Dedifferentiated amniotic fluid mesenchymal stem cell (primary cell): ENCODE data around the gene SLC38A8.

Experiments used
- DNase-seq: peaks from one replicate; pipeline ENCODE4 v3.0.0-alpha.2; 2016; ENCODE audit errors: extremely low spot score

SLC38A8 gene

DNA sequence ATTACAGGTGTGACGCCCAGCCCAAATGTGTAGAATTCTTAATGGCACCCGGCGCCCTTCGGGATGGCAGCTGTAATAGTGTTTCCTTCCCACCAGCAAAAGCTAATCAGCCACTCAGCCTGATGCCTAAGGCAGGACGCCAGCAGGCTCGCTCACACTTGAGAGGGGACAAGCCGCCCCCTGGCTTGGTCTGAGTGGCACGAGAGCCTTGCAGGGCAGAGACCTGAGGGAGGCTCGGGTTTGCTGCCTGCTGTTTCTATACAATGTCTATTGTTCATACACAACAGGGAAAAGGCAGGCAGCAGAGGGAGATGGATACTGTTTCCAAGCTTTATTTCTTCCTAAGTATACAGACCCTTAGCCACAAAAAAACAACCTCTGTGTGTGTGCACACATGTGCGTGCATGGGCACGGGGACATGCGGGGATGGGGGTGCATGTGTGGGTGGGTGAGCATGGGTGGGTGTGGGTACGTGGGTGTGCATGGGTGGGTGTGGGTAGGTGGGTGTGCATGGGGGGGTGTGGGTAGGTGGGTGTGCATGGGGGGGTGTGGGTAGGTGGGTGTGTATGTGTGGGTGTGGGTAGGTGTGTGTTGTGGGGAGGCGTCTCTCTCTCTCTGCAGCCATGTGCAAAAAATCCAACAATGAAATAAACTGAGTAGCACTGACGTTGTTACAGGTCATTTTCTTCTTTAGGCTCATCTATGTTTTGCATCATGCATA is 10.0 kb downstream of the SLC38A8 start:
- DNase-seq: no peak

- DNase-seq: no peak
These were observed 11.0 kb downstream of the SLC38A8 start for GRCh38 chr16:84031556-84031955.

- no peak for DNase-seq
These were observed 13.1 kb downstream of the SLC38A8 start for GRCh38 chr16:84029297-84030047.

GRCh38 chr16:84027625-84028024 is 15.0 kb downstream of the SLC38A8 start:
- no peak for DNase-seq

DNA sequence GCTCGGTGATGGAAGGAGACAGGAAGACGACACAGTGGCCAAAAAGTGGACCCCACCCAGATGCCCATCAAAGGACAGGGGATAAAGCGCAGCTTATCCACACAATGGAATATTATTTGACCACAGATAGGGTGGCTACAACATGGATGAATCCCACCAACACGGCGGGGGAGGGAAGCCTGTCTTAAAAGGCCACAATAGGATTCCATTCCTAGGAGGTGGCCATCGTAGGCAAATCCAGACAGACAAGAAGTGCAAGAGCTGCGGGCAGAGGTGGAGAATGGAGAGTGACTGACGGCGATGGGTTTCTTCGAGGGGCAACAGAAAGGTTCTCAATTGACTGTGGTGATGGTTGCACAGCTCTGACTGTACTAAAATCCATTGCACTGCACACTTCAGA is 16.0 kb downstream of the SLC38A8 start:
- no peak for DNase-seq

GRCh38 chr16:84024854-84025253 is 17.7 kb downstream of the SLC38A8 start:
- peak; percentile 58 for DNase-seq

GRCh38 chr16:84022644-84023043 is 20.0 kb downstream of the SLC38A8 start:
- no peak for DNase-seq

- no peak for DNase-seq
These were observed 21.1 kb downstream of the SLC38A8 start for GRCh38 chr16:84021488-84021887.

DNA sequence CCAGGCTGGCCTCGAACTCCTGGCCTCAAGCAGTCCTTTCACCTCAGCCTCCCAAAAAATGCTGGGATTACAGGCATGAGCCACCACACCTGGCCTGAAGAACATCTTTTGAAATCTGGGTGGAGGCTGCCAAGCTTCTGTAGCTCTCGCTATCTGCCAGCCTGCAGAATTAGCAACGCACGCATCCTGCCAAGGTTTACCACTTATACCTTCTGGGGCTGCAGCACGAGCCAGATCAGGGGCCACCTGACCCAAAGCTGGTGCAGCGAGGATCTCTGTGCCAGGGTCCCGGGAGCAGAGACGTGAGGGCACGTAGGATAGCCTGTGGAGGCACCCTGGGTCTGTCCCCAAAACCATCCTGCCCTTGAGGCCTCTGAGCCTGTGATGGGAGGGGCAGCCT is 22.2 kb downstream of the SLC38A8 start:
- DNase-seq: no peak

- DNase-seq: no peak
These were observed 23.9 kb downstream of the SLC38A8 start for GRCh38 chr16:84018710-84019109.

DNA sequence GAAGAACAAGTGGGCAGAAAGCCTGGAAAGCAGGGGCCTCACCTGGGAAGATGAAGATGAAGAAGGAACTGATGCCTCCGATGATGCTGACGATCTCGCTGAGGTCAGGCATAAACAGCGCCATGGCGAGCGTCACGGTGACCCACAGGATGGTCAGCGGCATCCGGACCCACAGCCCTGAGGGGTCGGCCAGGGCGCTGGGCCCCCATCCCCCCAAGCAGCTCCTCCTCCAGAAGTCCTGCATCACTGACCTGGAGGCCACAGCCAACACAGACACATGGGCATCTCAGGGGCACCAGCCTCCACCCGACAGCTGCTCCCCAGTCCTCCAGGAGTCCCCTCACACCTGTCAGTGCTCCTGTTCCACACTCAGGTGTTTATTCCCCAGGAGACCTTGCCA is 26.1 kb downstream of the SLC38A8 start:
- no peak for DNase-seq

DNA sequence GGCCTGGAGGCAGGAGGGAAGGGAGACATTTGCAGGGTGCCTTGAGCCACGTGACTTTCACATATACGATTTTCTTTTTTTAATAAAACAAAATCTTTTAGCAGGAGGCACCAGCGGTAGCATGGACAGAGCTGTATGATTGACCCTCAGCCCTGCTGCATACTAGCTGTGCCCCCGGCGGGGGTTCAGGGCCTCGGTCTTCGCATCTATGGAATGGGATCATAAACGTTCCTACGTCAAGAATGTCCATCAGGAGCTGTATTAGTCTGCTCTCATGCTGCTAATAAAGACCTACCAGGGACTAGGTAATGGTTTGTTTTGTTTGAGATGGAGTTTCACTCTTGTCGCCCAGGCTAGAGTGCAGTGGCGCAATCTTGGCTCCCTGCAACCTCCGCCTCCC is 27.2 kb downstream of the SLC38A8 start:
- DNase-seq: no peak

- DNase-seq: no peak
These were observed 27.8 kb downstream of the SLC38A8 start for GRCh38 chr16:84014570-84015327.

DNA sequence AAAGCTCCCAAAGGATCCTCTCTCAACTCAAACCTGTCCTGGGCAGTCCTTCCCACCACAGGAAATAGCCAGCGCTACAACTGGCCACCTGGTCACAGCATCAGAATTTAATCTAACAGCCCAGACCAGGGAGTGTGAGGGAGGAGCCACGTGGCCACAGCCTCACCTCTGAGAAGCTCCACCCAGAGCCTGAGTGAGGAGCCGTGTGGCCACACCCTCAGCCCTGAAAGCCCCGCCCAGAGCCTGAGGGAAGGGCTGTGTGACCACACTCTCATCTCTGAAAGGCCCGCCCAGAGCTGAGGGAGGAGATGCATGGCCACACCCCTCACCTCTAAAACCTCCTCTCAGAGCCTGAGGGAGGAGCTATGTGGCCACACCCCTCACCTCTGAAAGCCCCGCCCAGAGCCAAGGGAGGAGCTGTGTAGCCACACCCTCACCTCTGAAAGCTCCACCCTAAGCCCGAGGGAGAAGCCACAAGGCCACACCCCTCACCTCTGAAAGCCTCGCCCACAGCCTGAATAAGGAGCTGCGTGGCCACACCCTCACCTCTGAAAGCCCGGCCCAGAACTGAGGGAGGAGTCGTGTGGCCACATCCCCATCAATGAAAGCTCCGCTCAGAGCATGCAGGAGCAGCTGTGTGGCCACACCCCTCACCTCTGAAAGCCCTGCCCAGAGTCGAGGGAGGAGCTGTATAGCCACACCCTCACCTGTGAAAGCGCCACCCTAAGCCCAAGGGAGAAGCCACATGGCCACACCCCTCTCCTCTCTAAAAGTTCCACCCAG is 28.6 kb downstream of the SLC38A8 start:
- DNase-seq: no peak

DNA sequence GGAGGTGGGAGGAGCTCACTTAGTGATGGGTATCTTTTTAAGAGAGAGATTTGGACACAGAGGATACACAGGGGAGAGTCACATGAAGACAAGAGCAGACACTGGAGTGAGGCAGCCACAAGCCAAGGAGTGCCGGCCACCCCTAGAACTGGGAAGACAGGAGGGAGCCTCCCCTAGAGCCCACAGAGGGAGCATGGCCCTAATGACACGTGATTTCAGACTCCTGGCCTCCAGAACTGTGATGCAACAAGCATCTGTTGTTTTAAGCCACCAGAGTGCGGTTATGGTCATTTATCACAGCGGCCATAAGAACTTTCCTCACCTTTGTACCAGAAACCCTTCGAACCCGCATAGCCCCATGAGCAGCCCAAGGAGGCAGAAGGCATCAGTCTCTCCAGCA is 33.3 kb downstream of the SLC38A8 start:
- no peak for DNase-seq

DNA sequence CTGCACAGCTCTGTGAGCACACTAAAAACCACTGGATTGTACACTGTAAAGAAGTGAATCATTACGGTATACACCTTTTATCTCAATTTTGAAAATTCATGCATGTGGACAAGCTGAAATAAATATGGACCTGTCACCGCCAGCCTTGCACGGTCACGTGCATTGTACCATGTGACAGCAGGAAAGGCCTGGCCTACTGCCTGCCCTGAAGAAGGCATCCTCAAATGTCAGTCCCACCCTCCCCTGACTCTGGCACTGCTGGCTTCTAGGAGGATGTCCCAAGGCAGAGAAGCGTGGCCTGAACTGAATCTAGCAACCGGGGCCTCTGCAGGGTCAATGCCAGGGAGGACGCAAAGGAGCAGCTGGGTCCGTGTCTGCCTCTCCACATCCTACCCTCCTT is 34.6 kb downstream of the SLC38A8 start:
- no peak for DNase-seq

- DNase-seq: no peak
These were observed 35.1 kb downstream of the SLC38A8 start for GRCh38 chr16:84007520-84007919.

DNA sequence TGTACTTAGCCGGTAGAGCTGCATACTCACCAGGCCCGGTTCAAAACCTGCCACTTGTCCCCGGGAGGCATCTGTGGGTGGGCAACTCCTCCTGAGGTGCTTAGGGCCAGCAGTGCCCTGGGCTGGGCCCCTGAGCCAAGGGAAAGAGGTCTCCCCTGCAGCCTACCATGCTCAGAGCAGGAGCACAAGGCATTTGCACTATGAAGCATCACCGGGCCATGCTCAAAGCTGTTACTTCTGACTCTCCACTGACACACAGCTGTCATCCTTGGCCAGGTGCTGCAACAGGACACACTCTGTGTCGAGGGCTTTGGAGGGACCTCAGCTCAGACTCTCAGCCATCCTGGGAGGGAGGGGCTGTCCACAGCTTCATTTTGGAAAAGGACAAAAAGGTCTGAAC is 37.2 kb downstream of the SLC38A8 start:
- no peak for DNase-seq

DNA sequence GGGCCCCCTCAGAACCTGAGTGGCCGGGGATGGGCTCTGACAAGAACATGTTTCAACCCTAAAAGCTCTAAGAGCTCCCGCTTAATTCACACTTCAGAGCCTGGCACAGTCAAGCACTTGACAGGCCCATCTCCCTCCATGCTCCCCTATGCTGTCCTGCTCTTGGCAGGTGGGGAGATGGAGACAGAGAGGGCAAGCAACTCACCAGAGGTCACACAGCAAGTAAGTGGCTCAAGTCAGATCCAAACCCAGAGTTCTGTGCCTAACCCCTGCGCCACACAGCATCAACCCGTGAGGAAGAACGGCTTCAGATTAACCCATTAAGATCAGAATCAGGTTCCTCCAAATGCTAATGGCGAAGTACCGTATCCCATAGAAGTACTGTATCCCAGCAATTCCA is 38.2 kb downstream of the SLC38A8 start:
- no peak for DNase-seq

DNA sequence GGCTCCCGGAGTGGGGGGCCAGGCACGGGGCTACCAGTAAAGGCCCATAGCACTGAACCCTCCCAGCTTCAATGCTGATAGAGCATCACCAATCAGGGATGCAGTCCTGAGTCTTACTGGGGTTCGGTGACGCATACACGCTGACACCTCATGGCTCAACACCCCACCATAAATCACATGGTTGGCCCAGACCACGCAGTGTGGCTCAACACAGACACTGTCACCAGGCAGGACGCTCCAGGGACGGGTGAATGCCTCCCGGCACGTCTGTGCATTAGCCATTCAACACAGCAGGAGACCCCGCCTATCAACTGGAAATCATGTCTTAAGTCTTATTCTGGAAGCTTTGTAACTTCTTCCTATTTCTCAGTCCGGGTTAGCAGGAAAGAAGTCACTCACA is 39.6 kb downstream of the SLC38A8 start:
- no peak for DNase-seq

DNA sequence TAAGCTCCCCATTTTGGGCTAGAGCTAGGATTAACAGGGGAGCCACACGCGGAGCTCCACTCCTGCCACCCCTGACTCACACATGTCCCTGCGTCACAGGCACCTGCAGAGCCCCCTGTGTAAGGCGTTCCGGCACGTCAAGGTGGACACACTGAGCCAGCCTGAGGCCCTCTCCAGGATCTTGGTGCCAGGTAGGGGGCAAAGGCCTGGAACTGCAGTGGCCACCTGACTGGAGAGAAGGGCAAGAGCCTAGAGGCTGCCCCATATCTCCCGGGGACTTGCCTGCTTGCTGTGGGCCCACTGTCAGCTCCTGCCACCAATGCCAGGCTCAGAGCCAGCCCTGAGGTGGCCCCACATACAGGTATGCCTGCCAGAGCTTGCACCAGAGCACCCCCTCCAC is 40.9 kb downstream of the SLC38A8 start:
- DNase-seq: no peak
